Left cardiac atrium (tissue), 4 donors: ENCODE results near the gene ZDHHC14. TPM values are rescaled to one million over a fixed set of nuclear protein-coding genes. Genes with fewer than 3 reads are reported as not detected.
A peak's percentile ranks its signal among the peaks of the same experiment; 100 is the strongest.
"Not testable (repeated sequence)": the region's sequence is repeated elsewhere in the genome, so short reads cannot be mapped to it uniquely, and the experiment has no call there.

Experiments
- ATAC-seq, 2 donors: fragments of 200-7000 bp; cut with Tn5 transposase; one replicate each; pipeline ENCODE4 v1.9.1; 2020; ENCODE audit warnings: mild to moderate bottlenecking in 2 of 2, moderate library complexity in 2 of 2
- DNase-seq: peaks from one replicate; pipeline ENCODE4 v3.0.0-alpha.2; 2020
- intact Hi-C, 2 donors: fragments of 100-400 bp; cut with DNase I; formaldehyde crosslinking; loops; one replicate each; pipeline versions ENCODE4 v1.14.1 to v1.15.1; 2022 to 2023
- microRNA-seq, 2 donors: library from miRNA; unstranded; fragments of <30 nt; microRNA quantifications; one replicate each; pipeline ENCODE4 v1.2.0, GENCODE V29; 2020
- total RNA-seq, 2 donors: library from RNA; stranded (reverse); fragmentation: NEBNext Ultra II Directional; extraction: Animal tissue kit (Norgen Biotek cat#: 25700); gene quantifications; one replicate each; pipeline ENCODE4 v1.2.1, GENCODE V29; 2021
- donor health status: DM: no; HTN: yes; CAD: no.
- donor health status: DM: no; HTN: yes; CAD: no; lungs with severe emphysema.
- donor health status: DM: yes; HTN: yes; CAD: no.
- donor health status: Dilated cardiomyopathy.

Gene ZDHHC14
- total RNA-seq, 2 donors from 2014 or later: 12.1 to 12.3 TPM

- intact Hi-C loops: no loop called here
- DNase-seq (no peak), ATAC-seq (no peak)
These were observed 336.4 kb downstream of the ZDHHC14 start for GRCh38 chr6:157717340-157717748.

- intact Hi-C loops: no loop called here
- ATAC-seq: no peak
These were observed 337.7 kb downstream of the ZDHHC14 start for GRCh38 chr6:157718503-157719187.

GRCh38 chr6:157720964-157721363, 340.0 kb downstream of the ZDHHC14 start:
- ATAC-seq, DNase-seq, intact Hi-C loops: not testable (repeated sequence)

More at GRCh38 chr6:157718503-157719187, 337.7 kb downstream of the ZDHHC14 start:
- no peak for DNase-seq

GRCh38 chr6:157721426-157721825, 340.4 kb downstream of the ZDHHC14 start:
- DNase-seq (no peak), ATAC-seq (no peak)
- intact Hi-C loops: no loop called here

- intact Hi-C loops: no loop called here
- no peak for ATAC-seq
- no peak for DNase-seq
These were observed 340.8 kb downstream of the ZDHHC14 start for GRCh38 chr6:157721830-157722229.

GRCh38 chr6:157723376-157723775, 342.4 kb downstream of the ZDHHC14 start:
- no peak for DNase-seq
- no peak for ATAC-seq
- intact Hi-C loops: no loop called here

GRCh38 chr6:157724138-157724820, 343.3 kb downstream of the ZDHHC14 start:
- DNase-seq: no peak
- no peak for ATAC-seq

GRCh38 chr6:157724960-157725741, 344.2 kb downstream of the ZDHHC14 start:
- intact Hi-C loops: no loop called here

More at GRCh38 chr6:157724138-157724820, 343.3 kb downstream of the ZDHHC14 start:
- intact Hi-C loops: no loop called here

GRCh38 chr6:157725836-157726235, 344.8 kb downstream of the ZDHHC14 start:
- ATAC-seq (peak in 1 of 2 donors; percentile 37), DNase-seq (no peak)
- intact Hi-C loops: no loop called here

More at GRCh38 chr6:157724960-157725741, 344.2 kb downstream of the ZDHHC14 start:
- DNase-seq (no peak), ATAC-seq (peak; percentile 59 to 61)

GRCh38 chr6:157726892-157727628, 346.1 kb downstream of the ZDHHC14 start:
- DNase-seq (peak; percentile 65), ATAC-seq (peak; percentile 66 to 88)
- intact Hi-C loops: no loop called here

Small RNA genes lying within 50 kb of the gene (microRNA-seq; reads per million reads assigned to microRNA genes)
- gene MIR3692: 0 to 0.54 reads per million in 2 donors

Other genes with a start within 250 kb of the ZDHHC14 start
- 10 to 100 TPM; 12.4 to 14.5 TPM for gene TMEM242, start 57.7 kb upstream of the ZDHHC14 start, total RNA-seq